ENCODE measurements around the gene CACNA1H. TPM values are rescaled to one million over a fixed set of nuclear protein-coding genes. Genes with fewer than 3 reads are reported as not detected.

Gene CACNA1H
- total and polyA plus RNA-seq, 2 of the 8 experiments (the other 6 are each of a cell fraction or from before 2014, with no cell fraction given): 14.0 to 28.7 TPM

GRCh38 chr16:1147027-1147426, 5.9 kb upstream of the CACNA1H start (continued):
- TF ChIP-seq SIX5 (IDR thresholded peaks at IDR 0.05; ENCODE audit: low read depth, low read length) (no peak), TCF12 (IDR thresholded peaks at IDR 0.05; ENCODE audit: low read depth, low read length) (no peak), SP4 (IDR thresholded peaks at IDR 0.05; ENCODE audit: low read length) (no peak), SAP30 (IDR thresholded peaks at IDR 0.05; ENCODE audit: insufficient read depth, insufficient replicate concordance, low read length) (no peak)
- TF ChIP-seq, protein P1, sequence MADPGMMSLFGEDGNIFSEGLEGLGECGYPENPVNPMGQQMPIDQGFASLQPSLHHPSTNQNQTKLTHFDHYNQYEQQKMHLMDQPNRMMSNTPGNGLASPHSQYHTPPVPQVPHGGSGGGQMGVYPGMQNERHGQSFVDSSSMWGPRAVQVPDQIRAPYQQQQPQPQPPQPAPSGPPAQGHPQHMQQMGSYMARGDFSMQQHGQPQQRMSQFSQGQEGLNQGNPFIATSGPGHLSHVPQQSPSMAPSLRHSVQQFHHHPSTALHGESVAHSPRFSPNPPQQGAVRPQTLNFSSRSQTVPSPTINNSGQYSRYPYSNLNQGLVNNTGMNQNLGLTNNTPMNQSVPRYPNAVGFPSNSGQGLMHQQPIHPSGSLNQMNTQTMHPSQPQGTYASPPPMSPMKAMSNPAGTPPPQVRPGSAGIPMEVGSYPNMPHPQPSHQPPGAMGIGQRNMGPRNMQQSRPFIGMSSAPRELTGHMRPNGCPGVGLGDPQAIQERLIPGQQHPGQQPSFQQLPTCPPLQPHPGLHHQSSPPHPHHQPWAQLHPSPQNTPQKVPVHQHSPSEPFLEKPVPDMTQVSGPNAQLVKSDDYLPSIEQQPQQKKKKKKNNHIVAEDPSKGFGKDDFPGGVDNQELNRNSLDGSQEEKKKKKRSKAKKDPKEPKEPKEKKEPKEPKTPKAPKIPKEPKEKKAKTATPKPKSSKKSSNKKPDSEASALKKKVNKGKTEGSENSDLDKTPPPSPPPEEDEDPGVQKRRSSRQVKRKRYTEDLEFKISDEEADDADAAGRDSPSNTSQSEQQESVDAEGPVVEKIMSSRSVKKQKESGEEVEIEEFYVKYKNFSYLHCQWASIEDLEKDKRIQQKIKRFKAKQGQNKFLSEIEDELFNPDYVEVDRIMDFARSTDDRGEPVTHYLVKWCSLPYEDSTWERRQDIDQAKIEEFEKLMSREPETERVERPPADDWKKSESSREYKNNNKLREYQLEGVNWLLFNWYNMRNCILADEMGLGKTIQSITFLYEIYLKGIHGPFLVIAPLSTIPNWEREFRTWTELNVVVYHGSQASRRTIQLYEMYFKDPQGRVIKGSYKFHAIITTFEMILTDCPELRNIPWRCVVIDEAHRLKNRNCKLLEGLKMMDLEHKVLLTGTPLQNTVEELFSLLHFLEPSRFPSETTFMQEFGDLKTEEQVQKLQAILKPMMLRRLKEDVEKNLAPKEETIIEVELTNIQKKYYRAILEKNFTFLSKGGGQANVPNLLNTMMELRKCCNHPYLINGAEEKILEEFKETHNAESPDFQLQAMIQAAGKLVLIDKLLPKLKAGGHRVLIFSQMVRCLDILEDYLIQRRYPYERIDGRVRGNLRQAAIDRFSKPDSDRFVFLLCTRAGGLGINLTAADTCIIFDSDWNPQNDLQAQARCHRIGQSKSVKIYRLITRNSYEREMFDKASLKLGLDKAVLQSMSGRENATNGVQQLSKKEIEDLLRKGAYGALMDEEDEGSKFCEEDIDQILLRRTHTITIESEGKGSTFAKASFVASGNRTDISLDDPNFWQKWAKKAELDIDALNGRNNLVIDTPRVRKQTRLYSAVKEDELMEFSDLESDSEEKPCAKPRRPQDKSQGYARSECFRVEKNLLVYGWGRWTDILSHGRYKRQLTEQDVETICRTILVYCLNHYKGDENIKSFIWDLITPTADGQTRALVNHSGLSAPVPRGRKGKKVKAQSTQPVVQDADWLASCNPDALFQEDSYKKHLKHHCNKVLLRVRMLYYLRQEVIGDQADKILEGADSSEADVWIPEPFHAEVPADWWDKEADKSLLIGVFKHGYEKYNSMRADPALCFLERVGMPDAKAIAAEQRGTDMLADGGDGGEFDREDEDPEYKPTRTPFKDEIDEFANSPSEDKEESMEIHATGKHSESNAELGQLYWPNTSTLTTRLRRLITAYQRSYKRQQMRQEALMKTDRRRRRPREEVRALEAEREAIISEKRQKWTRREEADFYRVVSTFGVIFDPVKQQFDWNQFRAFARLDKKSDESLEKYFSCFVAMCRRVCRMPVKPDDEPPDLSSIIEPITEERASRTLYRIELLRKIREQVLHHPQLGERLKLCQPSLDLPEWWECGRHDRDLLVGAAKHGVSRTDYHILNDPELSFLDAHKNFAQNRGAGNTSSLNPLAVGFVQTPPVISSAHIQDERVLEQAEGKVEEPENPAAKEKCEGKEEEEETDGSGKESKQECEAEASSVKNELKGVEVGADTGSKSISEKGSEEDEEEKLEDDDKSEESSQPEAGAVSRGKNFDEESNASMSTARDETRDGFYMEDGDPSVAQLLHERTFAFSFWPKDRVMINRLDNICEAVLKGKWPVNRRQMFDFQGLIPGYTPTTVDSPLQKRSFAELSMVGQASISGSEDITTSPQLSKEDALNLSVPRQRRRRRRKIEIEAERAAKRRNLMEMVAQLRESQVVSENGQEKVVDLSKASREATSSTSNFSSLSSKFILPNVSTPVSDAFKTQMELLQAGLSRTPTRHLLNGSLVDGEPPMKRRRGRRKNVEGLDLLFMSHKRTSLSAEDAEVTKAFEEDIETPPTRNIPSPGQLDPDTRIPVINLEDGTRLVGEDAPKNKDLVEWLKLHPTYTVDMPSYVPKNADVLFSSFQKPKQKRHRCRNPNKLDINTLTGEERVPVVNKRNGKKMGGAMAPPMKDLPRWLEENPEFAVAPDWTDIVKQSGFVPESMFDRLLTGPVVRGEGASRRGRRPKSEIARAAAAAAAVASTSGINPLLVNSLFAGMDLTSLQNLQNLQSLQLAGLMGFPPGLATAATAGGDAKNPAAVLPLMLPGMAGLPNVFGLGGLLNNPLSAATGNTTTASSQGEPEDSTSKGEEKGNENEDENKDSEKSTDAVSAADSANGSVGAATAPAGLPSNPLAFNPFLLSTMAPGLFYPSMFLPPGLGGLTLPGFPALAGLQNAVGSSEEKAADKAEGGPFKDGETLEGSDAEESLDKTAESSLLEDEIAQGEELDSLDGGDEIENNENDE (IDR thresholded peaks at IDR 0.05; ENCODE audit: insufficient replicate concordance, low read length): no peak
